ENCODE results near the gene BLOC1S2. TPM values are rescaled to one million over a fixed set of nuclear protein-coding genes. Genes with fewer than 3 reads are reported as not detected.

The BLOC1S2 gene
- polyA plus RNA-seq, 2 of the 4 experiments (the other 2 are of a cell fraction): 90.9 to 91.0 TPM

DNA sequence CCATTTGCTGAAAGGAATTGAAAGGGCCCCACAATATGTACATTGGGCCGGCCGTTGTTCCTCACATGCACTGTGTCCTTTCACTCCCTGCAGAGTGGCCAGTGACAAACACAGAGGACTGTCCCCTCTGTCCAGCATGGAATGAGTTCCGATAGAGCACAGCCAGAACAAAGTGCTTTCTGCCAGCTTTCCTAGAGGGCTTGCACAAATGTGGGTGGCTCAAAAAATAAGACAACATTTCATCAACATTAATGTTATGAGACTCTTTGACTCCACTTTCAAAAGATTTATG, 41.2 kb upstream of the BLOC1S2 start:
- CTCF ChIA-PET: interaction anchor here (1.0 to 28.5 kb wide), 7 partner anchors 10 to 191 kb away, joined by 3 to 534 read pairs (median 6); no protein-coding TSS in a partner anchor

DNA sequence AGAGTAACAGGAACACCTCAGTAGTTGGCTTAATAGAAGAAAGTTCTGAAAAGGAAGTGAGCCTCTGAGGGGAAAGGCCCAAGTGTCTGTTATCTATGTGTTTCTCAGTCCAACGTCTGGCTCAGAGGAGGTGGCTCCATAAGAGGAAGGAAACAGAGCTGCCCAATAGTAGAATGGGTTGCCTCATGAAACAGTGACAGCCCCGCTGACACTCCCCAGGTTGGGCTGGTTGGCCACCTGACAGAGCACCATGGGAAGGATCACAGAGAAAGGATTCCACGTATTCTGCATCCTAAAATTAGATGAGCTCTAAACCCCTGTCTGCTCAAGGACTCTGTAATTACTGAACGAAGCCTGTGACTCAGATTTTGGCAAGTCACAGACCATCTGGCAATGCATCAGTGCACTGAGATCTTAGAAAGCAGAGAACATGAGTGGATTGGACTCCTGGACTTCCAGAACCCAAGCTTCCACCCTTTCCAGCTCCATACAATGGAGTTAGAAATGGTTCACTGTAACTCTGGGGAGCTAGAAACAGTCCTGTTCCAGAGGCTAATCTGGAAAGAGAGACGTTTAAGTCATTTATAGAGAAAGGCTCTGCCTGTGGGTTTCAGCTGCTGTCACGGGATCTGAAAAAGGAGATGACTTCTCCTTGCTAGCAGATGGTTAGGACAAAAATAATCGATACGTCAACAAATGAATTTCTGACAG, 40.7 kb upstream of the BLOC1S2 start:
- WGBS (ENCODE audit: missing lambda C conversion rate): 25% methylated on average over 8 of the region's 8 CpGs

More for the DNA sequence above, 41.2 kb upstream of the BLOC1S2 start:
- no peak for FAIRE-seq
- 26% methylated on average over 3 of the region's 3 CpGs for WGBS (ENCODE audit: missing lambda C conversion rate)
- DNase-seq (ENCODE audit: low read depth in 1 of 2, low spot score in 1 of 2): no peak
- no peak for ATAC-seq
- TF ChIP-seq NFE2L2 (conservative IDR thresholded peaks at IDR 0.05; ENCODE audit: low read length) (no peak), MAZ (IDR thresholded peaks at IDR 0.05; ENCODE audit: borderline replicate concordance, low read depth, low read length) (no peak), NPAS2 (CRISPR knock-in tag; IDR thresholded peaks at IDR 0.05; ENCODE audit: borderline replicate concordance) (no peak), CBX8 (IDR thresholded peaks at IDR 0.05) (no peak), FOXS1 (CRISPR knock-in tag; IDR thresholded peaks at IDR 0.05) (no peak), JUNB (IDR thresholded peaks at IDR 0.05) (no peak), KDM5A (IDR thresholded peaks at IDR 0.05) (no peak), HOXB5 (CRISPR knock-in tag; IDR thresholded peaks at IDR 0.05) (no peak), CEBPB (IDR thresholded peaks at IDR 0.05) (no peak), POLR2A (IDR thresholded peaks at IDR 0.05; ENCODE audit: low read length) (no peak), GATA3 (IDR thresholded peaks at IDR 0.05; ENCODE audit: borderline replicate concordance) (no peak), PHF8 (IDR thresholded peaks at IDR 0.05; ENCODE audit: borderline replicate concordance, low read depth) (no peak), KDM1A (IDR thresholded peaks at IDR 0.05; ENCODE audit: low read depth) (no peak), EHMT2 (IDR thresholded peaks at IDR 0.05; ENCODE audit: low read depth) (no peak), JUN (IDR thresholded peaks at IDR 0.05) (no peak)
- TF ChIP-seq, protein P1, sequence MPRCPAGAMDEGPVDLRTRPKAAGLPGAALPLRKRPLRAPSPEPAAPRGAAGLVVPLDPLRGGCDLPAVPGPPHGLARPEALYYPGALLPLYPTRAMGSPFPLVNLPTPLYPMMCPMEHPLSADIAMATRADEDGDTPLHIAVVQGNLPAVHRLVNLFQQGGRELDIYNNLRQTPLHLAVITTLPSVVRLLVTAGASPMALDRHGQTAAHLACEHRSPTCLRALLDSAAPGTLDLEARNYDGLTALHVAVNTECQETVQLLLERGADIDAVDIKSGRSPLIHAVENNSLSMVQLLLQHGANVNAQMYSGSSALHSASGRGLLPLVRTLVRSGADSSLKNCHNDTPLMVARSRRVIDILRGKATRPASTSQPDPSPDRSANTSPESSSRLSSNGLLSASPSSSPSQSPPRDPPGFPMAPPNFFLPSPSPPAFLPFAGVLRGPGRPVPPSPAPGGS (IDR thresholded peaks at IDR 0.05): no peak
- TF ChIP-seq, protein P2, sequence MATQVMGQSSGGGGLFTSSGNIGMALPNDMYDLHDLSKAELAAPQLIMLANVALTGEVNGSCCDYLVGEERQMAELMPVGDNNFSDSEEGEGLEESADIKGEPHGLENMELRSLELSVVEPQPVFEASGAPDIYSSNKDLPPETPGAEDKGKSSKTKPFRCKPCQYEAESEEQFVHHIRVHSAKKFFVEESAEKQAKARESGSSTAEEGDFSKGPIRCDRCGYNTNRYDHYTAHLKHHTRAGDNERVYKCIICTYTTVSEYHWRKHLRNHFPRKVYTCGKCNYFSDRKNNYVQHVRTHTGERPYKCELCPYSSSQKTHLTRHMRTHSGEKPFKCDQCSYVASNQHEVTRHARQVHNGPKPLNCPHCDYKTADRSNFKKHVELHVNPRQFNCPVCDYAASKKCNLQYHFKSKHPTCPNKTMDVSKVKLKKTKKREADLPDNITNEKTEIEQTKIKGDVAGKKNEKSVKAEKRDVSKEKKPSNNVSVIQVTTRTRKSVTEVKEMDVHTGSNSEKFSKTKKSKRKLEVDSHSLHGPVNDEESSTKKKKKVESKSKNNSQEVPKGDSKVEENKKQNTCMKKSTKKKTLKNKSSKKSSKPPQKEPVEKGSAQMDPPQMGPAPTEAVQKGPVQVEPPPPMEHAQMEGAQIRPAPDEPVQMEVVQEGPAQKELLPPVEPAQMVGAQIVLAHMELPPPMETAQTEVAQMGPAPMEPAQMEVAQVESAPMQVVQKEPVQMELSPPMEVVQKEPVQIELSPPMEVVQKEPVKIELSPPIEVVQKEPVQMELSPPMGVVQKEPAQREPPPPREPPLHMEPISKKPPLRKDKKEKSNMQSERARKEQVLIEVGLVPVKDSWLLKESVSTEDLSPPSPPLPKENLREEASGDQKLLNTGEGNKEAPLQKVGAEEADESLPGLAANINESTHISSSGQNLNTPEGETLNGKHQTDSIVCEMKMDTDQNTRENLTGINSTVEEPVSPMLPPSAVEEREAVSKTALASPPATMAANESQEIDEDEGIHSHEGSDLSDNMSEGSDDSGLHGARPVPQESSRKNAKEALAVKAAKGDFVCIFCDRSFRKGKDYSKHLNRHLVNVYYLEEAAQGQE (IDR thresholded peaks at IDR 0.05): no peak
- TF ChIP-seq, protein P3, sequence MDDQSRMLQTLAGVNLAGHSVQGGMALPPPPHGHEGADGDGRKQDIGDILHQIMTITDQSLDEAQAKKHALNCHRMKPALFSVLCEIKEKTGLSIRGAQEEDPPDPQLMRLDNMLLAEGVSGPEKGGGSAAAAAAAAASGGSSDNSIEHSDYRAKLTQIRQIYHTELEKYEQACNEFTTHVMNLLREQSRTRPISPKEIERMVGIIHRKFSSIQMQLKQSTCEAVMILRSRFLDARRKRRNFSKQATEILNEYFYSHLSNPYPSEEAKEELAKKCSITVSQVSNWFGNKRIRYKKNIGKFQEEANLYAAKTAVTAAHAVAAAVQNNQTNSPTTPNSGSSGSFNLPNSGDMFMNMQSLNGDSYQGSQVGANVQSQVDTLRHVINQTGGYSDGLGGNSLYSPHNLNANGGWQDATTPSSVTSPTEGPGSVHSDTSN (IDR thresholded peaks at IDR 0.05): no peak
- TF ChIP-seq, protein P4, sequence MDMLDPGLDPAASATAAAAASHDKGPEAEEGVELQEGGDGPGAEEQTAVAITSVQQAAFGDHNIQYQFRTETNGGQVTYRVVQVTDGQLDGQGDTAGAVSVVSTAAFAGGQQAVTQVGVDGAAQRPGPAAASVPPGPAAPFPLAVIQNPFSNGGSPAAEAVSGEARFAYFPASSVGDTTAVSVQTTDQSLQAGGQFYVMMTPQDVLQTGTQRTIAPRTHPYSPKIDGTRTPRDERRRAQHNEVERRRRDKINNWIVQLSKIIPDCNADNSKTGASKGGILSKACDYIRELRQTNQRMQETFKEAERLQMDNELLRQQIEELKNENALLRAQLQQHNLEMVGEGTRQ (IDR thresholded peaks at IDR 0.05): no peak
- Histone ChIP-seq H3K4me3 (no peak overlapping the region), H3K4me1 (no peaks in the 10 kb centered on the region), H3K4me2 (no peak overlapping the region), H3K9me3 (no peaks in the 10 kb centered on the region), H3K27ac (no peak overlapping the region)
- POLR2A ChIA-PET: no interaction called here

More for the DNA sequence above, 40.7 kb upstream of the BLOC1S2 start:
- no peak for FAIRE-seq
- Histone ChIP-seq H3K27ac (no peak overlapping the region), H3K9me3 (no peaks in the 10 kb centered on the region), H3K4me2 (no peak overlapping the region), H3K4me3 (no peak overlapping the region), H3K4me1 (no peaks in the 10 kb centered on the region)
- ChIA-PET POLR2A (no interaction called here), CTCF (interaction anchor here (1.0 to 28.5 kb wide), 9 partner anchors 10 to 191 kb away, joined by 3 to 534 read pairs (median 4); no protein-coding TSS in a partner anchor)
- no peak for TF ChIP-seq MYC (IDR thresholded peaks at IDR 0.05; ENCODE audit: borderline replicate concordance, low read length)
- no peak for TF ChIP-seq FOSL2 (IDR thresholded peaks at IDR 0.05)
- TF ChIP-seq FOSL2 (CRISPR knock-in tag; IDR thresholded peaks at IDR 0.05): no peak
- no peak for TF ChIP-seq MAFK (IDR thresholded peaks at IDR 0.05; ENCODE audit: partially characterized antibody)
- TF ChIP-seq CBX2 (IDR thresholded peaks at IDR 0.05; ENCODE audit: borderline replicate concordance, low read depth): no peak
- TF ChIP-seq, protein P5, sequence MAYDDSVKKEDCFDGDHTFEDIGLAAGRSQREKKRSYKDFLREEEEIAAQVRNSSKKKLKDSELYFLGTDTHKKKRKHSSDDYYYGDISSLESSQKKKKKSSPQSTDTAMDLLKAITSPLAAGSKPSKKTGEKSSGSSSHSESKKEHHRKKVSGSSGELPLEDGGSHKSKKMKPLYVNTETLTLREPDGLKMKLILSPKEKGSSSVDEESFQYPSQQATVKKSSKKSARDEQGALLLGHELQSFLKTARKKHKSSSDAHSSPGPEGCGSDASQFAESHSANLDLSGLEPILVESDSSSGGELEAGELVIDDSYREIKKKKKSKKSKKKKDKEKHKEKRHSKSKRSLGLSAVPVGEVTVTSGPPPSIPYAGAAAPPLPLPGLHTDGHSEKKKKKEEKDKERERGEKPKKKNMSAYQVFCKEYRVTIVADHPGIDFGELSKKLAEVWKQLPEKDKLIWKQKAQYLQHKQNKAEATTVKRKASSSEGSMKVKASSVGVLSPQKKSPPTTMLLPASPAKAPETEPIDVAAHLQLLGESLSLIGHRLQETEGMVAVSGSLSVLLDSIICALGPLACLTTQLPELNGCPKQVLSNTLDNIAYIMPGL (CRISPR knock-in tag; IDR thresholded peaks at IDR 0.05; ENCODE audit: borderline replicate concordance): no peak
- TF ChIP-seq HOXA7 (CRISPR knock-in tag; IDR thresholded peaks at IDR 0.05): no peak
- TF ChIP-seq CHD2 (IDR thresholded peaks at IDR 0.05; ENCODE audit: low read length, partially characterized antibody): no peak
- no peak for ATAC-seq
- DNase-seq (ENCODE audit: low read depth in 1 of 2, low spot score in 1 of 2): no peak

Measured in A549 (cell line).